HT-29 (cell line): ENCODE measurements around the gene KAT6B. TPM values are rescaled to one million over a fixed set of nuclear protein-coding genes. Genes with fewer than 3 reads are reported as not detected.

Experiments used
- DNase-seq: peaks from one replicate; pipeline ENCODE4 v3.0.0-alpha.2; 2015; ENCODE audit warnings: low spot score
- total RNA-seq: library from RNA; depleted of rRNA; stranded (reverse); fragments of >200 nt; shearing (Covaris generic); gene quantifications from 2 replicates; pipeline ENCODE4 v1.2.3, GENCODE V29; 2014

The KAT6B gene
- total RNA-seq, 1 experiment from 2014 or later, result 17.2 TPM

DNA sequence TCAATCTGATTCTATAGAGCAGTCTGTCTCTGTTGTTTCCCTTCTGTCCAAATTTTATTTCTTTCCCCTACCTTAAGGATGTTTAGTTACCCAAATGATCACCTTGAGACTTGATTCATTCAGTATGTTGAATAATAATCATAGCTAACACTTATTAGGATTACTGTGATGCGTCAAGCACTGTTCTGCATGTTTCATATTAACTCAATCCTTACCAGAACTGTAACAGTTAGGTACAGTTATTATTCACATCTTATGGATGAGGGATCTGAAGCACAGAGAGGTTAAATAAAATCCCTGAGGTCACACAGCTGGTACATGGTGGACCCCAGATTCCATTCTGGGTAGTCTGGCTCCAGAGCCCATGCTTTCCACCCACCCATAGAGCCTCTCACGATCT, 187.1 kb downstream of the KAT6B start:
- no peak for DNase-seq

DNA sequence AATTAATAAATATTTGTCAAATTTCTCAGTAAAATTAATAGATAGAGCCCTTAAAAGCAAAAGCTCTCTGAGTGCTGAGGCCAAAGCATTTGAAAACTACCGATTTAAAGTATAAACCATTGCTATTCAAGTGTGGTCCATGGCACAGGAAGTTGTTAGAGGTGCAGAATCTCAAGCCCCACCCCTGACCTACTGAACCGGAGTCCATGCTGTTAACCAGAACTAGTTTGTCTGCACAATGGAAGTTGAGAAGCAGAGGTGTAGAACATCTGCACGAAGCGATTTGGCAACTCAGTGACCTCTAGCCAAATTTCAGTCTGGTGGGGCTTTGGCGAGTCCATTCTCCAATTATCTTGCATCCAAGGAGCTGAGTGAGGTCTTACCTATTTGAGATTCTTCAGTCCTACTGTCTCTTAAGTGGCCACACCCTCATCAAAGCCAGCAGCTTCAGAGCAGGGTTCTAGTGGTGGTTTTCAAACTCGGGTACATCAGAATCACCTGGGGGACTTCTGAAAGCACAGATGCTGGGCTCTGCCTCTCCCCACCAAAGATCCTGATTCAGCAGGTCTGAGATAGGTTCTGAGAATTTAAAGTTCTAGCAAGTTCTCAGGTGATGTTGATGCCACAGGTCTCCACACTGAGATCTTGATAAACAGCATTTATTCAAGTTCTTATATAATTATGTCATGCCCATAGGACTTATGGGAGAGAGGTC, 188.3 kb downstream of the KAT6B start:
- no peak for DNase-seq

DNA sequence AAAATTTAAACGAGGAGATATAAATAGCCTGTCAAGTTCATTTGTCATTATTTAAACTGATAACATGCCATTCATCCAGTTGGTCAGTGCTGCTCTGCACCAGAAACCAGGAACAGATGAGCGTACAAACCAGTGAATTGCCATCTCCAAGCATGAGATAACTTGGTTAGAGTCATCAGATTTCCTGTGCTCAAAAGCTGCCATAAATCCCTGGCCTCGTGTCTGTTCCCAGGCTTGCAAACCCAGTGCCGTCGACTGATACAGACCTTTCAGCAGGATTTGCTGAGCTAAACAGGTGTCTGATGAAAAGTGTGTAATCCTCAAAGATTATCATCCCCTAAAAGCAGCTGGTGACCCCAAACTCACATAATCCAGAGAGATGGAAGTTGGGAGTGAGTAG, 189.0 kb downstream of the KAT6B start:
- no peak for DNase-seq

DNA sequence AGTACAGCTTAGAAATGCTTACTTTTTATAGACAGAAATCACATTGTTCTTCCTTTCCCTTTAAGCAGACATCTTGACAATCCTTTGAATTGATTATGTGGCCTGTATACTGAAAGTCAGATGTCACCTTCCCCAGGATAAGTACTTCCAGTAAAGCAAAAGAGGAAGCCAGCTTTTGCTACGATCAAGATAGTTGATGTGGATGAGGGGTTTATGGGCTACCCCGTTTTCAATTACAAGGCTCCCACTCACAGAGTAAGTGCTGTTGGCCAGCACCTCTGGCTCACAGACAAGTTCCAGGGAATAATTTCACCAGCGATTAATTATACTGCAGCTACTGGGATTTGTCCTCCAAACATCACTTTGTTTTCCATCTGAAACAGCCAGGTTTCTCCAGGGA, 189.9 kb downstream of the KAT6B start:
- no peak for DNase-seq

DNA sequence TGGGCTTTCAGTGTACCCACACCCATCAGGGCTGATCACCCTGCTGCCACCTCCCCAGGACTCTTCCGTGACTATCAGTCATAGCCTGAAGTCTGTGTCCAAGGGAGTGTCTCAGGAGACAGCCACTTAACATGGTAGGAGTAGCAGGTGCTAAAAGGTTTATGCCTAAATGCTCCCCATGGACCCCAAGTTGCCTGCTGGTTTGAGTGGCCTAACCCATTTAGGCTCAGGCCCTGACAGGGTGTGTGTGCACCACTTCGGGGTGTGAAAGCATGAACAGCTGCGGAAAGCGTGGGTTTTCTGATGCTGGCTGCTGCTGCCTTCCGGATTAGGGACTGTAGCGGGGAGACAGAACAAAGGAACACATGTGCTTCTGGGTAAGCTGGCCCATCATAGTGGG, 191.9 kb downstream of the KAT6B start:
- DNase-seq, result no peak

DNA sequence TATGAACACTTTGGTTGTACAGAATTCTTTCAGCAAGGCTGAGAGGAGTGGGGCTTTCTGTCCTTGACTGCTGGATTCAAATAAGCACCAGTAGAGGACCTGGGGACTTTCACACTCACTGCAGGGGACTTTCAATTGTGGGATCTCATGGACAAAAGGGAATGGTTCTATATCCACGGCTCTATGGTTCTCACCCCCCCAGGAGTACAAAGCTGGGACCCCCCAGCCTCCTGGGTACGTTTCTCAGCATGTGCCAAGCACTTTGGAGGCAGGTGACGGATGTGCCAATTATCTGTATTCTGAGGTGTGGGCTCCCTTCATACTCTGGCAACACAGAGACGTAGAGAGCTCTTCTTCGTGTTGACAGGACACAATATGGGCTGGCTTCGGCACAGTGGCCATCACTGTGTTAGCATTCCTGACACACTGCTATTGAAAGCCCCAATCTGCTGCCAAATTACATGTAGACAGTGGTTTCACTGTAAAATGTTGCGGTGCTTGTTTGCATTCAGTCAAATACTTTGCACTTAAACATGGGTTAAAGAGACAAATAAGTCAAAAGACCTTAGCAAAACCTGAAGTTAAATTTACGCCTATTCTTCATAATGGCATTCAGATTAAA, 192.4 kb downstream of the KAT6B start:
- DNase-seq, result no peak

DNA sequence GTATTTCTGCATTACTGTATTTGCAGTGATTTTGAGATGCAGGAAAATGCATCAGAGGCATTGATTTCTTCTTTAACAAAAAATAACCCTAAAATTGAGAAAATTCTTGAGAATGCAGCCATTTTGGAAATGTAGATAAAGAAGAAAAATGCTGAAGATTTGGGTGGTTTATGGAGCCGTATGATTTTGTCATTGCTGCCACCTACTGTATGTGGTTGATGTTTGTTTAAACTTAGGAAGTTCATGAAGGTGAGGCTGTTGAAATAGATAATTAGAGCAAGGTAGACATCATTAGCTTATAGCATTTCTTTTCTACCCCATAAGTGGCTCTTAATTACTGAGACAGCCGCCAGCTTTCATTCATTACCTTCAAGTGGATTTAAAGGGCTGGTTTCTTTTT, 193.0 kb downstream of the KAT6B start:
- DNase-seq, result peak; percentile 47

DNA sequence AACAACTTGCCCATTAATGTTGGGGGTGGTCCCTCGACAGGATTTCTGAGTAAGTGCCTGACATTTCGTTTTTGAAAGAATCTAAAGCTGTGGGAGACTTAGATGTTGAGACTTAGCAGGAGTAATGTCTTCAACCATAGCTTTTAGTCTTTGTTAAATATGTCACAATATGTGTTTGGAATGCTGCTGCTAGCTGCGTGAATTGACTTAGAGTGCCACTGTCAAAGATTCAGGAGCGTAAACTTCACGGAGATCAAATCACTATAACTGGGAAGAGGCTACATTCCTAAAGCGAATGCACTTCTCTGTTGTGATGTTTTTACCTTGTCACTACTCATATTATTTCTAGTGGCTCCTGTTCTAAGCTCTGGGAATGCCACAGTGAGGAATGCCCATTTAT, 193.8 kb downstream of the KAT6B start:
- DNase-seq, result no peak

DNA sequence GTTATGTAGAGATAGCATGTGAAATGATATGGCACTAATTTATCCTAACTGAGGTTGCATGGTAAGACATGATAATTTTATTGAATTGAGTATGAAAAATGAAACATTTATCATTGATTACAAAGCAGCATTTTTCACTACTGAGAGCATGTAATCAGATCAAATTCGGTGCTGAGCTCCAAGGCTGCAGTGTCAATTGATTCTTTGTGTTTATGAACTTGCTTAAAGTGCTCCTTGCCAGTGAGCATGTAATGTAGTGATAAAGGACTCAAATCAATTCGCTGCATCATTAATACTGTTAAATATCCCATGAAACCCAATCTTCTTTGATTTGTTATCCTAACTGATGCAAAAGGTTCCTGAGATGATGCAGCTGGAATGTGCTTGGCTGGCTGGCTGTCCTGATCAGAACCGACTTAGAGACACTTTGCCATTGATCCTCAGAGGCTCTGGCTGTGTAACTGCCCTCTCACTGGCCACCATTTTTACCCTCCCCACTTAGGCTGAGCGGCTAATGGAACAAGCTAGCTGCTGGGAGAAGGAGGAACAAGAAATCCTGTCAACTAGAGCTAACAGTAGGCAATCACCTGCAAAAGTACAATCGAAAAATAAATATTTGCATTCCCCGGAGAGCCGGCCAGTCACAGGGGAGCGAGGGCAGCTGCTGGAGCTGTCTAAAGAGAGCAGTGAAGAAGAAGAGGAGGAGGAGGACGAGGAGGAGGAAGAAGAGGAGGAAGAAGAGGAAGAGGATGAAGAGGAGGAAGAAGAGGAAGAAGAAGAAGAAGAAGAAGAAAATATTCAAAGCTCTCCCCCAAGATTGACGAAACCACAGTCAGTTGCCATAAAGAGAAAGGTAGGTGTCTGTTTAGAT, 195.2 kb downstream of the KAT6B start:
- no peak for DNase-seq

DNA sequence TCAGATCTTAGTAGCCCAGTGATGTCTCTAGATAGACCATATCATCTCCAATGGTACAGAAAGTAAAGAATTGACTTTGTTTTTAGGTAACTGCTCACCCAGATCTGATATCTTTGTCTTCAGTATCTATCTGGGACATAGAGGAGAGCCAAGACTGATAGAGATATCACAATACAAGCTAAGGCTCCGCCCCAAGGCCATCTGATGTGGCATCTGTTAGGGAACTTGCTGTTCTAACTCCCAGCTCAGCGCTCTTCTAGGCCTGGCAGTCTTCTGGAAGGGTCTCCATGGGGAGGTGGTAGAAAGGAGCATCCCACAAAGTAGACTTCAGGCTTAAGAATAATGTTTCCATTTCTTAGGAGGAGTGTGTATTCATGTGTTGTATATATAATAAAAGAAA, 196.7 kb downstream of the KAT6B start:
- DNase-seq, result no peak

DNA sequence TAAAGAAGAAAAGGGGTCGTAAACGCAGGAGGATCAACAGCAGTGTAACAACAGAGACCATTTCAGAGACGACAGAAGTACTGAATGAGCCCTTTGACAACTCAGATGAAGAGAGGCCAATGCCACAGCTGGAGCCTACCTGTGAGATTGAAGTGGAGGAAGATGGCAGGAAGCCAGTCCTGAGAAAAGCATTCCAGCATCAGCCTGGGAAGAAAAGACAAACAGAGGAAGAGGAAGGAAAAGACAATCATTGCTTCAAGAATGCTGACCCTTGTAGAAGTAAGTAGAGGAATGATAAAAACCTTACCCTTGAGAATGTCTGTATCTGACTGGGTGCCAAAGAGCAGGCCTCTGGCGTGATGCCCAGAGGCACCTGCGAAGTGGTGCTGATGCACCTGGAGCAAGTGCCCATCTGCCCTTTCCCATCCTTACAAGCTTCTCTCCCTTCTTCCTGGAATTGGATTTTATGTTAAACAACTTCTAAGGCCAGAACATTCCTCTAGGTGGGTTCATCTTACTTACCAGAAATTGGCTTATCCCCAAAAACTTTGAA, 198.6 kb downstream of the KAT6B start:
- DNase-seq, result no peak

DNA sequence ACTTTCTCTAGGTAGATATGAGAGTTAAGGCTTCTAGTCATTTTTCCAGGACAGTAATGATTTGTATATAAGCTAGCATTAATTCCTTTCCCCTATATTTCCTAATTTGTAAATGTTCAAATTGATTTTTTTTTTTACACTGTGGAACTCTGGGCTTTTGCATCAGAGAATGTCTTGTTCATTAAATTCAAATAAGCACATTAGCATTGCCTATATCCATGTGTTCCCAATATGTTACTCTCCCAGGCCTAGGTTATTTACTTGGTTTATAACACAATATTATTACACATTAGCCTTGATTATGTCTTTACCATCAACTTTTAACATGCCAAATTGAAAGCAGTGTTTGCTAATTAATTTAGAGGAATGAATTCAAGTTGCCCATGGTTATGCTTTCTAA, 201.6 kb downstream of the KAT6B start:
- DNase-seq, result no peak

DNA sequence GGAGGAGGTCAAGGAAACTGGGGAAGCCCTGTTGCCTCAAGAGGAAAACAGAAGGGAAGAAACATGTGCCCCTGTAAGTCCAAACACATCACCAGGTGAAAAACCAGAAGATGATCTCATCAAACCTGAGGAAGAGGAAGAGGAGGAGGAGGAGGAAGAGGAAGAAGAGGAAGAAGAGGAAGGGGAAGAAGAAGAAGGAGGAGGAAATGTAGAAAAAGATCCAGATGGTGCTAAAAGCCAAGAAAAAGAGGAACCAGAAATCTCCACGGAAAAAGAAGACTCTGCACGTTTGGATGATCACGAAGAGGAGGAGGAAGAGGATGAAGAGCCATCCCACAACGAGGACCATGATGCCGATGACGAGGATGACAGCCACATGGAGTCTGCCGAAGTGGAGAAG, 202.3 kb downstream of the KAT6B start:
- no peak for DNase-seq

DNA sequence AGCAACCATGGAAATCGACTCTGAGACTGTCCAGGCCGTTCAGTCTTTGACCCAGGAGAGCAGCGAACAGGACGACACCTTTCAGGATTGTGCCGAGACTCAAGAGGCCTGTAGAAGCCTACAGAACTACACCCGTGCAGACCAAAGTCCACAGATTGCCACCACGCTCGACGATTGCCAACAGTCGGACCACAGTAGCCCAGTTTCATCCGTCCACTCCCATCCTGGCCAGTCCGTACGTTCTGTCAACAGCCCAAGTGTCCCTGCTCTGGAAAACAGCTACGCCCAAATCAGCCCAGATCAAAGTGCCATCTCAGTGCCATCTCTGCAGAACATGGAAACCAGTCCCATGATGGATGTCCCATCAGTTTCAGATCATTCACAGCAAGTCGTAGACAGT, 203.0 kb downstream of the KAT6B start:
- no peak for DNase-seq

DNA sequence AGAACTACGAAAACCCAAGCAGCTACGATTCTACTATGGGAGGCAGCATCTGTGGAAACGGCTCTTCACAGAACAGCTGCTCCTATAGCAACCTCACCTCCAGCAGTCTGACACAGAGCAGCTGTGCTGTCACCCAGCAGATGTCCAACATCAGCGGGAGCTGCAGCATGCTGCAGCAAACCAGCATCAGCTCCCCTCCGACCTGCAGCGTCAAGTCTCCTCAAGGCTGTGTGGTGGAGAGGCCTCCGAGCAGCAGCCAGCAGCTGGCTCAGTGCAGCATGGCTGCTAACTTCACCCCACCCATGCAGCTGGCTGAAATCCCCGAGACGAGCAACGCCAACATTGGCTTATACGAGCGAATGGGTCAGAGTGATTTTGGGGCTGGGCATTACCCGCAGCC, 203.5 kb downstream of the KAT6B start:
- DNase-seq, result no peak

DNA sequence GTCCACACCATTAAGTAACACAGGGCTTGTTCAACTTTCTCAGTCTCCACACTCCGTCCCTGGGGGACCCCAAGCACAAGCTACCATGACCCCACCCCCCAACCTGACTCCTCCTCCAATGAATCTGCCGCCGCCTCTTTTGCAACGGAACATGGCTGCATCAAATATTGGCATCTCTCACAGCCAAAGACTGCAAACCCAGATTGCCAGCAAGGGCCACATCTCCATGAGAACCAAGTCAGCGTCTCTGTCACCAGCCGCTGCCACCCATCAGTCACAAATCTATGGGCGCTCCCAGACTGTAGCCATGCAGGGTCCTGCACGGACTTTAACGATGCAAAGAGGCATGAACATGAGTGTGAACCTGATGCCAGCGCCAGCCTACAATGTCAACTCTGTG, 204.0 kb downstream of the KAT6B start:
- DNase-seq, result no peak

DNA sequence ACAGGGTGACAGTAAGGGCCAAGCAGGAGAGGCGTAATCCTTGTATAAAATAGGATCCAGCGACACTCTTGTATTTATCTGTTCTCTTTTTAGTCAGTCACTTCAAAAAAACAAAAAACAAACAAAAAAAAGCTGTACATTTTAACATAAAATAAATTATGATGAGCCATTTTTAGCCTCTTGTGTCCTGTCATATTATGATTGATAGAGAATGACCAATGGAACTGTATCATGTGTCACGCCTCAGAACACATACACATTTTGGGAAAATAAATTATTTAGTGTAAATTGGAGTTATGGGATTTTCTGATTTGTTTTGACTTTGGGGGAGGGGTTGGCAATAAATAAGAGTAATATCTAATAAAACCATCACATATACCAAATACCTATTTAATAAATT, 205.7 kb downstream of the KAT6B start:
- no peak for DNase-seq

DNA sequence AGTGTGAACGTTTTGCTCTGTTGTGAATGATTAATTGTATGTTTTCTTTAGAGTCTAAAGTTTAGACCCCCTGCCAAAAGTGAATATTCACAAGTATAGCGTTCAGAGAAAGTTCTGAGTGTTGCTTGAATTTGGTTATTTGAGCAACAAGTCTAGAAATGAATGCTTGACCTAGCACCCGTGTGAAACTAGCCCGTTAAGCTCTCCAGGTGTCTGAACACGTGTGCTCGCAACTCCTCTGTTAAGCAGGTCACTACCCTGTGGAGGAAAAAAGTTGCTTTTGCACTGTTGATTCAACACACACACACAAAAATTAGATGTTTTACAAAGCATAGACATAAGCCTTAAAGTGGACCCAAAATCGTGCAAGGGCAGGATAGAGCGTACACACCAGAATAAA, 206.4 kb downstream of the KAT6B start:
- no peak for DNase-seq

DNA sequence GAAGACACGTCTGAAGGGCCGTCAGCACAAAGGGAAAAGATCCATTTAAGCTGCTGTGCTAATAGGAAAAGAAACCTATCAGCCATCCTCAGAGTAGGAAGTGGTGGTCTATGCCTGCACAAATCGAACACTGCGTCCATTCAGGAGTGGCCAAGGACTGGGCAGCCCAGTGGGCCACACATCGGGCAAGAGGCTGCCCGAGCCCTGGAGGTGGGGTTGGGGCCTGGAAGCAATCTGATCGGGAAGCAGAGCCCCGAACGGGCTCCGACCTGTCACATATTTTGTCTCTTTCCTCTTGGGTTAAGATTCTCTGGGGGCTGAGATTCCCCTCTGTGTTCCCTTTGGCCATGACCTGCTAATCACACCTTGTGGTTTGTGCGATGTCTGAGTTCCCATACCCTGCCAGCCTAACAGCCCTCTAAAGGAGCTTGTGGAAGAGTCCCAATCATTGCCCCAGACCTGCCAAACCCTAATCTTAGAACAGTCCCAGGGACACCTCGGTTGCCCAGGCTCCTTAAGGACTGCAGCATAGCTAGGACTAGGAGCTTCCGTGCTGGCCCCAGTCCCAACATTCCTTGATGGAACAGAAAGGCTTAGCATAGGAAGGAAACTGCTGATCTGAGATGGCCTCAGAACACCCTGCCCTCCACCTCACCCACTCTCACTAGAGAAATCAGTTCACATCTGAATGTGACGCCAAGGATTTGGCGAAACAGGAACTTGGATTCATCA, 207.2 kb downstream of the KAT6B start:
- DNase-seq, result no peak

DNA sequence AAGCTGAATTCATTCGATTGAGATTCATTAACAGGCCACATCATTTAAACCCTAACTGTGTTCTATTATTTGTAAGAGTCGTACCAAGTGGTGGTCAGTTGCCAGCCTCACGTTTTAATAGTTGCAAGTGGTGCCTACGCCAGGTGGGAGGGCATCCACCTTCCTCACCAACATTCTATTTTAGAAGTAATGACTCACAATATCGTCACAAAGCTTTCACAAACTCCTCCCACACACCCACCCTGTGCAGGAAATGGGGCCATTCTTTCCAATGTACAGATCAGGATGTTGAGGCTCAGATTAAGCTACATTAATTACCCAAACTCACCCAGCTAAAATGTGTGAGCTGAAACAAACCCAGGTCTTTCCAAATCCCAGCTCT, 207.7 kb downstream of the KAT6B start:
- DNase-seq, result no peak

DNA sequence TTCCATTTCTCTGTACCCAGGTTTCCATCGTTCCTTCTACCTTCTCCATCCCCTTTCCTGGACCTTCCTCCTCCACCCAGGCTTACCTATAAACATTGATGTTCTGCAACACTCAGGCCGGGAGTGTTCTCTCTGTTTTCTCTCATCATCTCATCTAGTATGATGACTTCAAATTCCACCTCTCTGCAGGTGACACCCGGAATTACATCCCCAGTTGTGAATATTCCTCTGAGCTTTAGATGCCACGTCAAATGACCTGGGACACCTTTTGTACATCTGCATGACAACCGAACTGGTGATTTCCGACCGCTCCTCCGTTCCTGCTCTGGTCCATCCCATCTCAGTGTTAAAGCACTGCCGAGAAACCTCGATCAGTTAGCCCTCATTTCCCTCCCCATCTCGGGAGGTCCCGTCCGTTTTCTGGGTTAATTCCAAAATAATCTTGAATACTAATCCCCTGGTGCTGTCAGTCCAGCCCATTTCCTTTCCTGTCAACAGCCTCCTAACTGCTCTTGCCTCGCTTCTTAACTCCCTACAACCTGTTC, 208.4 kb downstream of the KAT6B start:
- no peak for DNase-seq
